HS-5 (cell line): Measurements from ENCODE around the gene SEMA3F.

Source experiments
- DNase-seq: peaks from one replicate; pipeline ENCODE4 v3.0.0-alpha.2; 2012; ENCODE audit warnings: low read depth

Gene SEMA3F

DNA sequence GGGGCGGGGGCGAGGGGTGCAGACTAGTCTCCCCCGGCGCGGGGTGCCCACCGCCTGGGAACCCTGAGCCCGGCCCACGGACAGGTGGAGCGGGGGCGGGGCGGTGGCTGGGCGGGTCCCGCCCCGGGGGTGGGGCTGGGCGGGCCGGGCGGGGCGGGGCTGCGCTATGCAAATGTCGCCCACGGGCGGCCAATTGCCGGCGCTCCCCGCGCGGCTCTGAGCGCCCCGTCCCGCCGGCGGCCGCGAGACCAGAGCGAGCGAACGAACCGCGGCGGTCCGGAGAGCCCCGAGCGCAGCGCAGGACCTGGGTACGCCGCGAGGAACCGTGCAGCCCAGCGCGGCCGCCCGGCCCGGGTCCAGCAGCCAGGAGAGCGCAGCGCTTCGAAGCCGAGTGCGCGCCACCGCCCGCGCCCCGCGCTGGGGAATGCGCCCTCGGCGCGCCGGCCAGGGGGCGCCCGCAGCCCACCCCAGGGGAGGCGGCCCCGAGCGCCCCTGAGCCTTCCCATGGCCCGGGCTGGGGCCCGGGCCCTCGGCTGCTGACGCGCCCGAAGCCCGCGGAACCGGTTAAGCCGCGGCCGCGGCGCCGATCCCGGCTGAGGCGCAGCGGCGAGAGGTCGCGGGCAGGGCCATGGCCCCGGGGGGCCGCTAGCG lies at the start of gene SEMA3F:
TSS of gene SEMA3F (plus strand) at position 485 of the 651 bp plus-strand sequence. CDS start 4,299 bp downstream, outside the sequence.
- DNase-seq: no peak

GRCh38 chr3:50111757-50112156 lies 43.4 kb upstream of the SEMA3F start:
- DNase-seq: no peak

- no peak for DNase-seq
Observed at GRCh38 chr3:50112462-50112861, 42.7 kb upstream of the SEMA3F start.

DNA sequence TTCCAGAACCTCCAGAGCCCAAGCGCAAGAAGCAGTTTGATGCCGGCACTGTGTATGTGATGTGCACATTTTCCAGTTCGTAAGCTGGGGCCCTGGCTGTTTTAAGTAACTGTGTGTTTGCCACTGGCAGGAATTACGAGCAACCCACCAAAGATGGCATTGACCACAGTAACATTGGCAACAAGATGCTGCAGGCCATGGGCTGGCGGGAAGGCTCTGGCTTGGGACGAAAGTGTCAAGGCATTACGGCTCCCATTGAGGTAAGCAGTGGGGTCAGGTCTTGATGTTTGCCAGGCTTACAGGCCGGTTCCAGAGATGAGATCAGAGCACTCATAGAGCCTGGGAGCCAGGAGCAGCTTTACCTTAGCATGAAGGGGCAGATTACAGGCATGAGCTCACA lies 38.0 kb upstream of the SEMA3F start:
- DNase-seq: no peak

DNA sequence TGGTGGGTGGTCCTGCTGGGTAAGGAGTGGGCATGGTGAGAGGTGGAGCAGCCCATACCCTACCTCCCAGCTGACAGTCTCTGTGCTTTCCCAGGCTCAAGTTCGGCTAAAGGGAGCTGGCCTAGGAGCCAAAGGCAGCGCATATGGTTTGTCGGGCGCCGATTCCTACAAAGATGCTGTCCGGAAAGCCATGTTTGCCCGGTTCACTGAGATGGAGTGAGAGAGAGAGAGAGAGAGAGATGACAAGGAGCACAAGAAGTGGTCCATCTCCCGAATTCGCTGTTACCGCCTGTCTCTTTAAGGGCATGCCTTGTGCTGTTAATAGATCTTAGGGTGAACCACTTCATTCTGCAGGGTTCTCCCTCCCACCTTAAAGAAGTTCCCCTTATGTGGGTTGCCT lies 36.9 kb upstream of the SEMA3F start:
- DNase-seq: no peak

- no peak for DNase-seq
Observed at GRCh38 chr3:50119786-50120185, 35.3 kb upstream of the SEMA3F start.

DNA sequence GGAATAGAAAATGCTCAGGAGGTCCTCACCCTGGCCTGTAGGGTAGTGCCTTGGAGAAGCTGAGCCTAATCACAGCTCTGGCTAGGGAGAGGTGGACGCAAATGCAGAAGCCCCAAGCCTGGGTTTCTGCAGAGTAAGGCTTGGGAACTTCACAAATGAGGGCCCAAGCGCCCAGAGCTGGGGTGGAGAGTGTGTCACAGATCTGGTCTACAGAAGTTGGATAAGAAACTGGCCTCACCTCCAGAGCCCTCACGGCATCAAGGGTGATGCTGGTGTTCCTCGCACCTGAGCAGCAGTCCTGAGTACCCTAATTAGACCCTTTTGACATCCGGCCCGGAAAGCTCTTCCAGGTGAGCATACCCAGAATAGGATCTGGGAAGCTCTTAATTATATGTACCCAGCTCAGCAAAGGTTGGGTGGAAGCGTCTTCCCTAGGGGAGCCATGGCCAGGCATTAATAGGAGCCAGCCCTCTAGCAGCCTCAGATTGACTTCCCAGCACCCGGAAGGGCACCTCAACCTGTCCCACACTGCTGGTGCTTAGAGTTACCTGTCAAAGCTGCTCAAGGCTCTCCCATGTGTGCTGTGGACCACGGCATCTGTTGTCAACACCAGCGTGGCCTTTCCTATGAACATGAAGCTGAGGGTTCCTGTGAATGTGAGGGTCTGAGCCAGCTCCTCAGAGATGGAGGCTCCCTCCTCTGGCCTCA lies 34.6 kb upstream of the SEMA3F start:
- DNase-seq: no peak

DNA sequence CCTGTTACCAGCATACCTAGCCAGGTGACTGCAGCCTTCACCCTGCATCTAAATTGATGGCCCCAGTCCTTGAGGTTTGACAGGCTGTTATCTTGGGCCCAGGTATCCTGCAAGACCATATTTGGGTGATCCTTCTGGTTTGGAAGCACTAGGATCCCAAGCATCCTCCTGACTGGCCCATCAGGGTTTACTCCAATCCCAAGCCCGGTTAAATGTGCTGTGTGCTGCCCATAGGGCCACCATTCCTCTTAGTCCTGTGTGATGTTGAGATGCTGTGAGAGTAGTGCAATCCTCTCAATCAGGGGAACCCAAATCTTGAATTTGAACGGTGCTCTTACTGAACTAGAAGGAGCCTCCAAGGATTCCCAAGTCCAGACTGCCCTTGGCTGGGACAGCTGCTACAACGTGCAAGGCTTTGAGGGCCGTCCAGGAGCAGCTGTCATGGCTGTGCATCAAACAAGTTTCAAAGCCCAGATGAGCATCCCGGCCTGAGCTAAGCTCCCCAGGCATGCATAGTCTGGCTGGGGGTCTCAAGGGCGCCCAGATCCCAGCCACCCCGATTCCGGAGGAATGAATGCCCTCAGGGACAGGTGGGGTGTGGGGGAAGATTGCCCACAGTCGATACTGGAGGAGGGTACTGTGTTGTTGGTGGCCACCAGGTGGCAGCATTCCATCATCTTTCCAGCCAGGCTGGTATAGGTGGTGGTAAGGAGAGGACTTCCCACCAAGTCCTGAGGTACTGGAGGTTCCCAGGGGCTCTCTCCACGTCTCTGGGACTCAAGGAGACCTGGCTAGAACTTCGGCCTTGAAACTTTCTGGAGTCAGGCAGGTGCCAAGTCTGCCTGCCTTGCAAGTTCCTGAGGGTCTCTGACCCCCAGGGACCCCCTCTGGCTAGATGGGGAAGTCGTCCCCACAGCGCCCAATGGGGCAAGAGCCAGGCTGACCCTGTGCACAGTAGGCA lies 33.8 kb upstream of the SEMA3F start:
- DNase-seq: peak; percentile 34

DNA sequence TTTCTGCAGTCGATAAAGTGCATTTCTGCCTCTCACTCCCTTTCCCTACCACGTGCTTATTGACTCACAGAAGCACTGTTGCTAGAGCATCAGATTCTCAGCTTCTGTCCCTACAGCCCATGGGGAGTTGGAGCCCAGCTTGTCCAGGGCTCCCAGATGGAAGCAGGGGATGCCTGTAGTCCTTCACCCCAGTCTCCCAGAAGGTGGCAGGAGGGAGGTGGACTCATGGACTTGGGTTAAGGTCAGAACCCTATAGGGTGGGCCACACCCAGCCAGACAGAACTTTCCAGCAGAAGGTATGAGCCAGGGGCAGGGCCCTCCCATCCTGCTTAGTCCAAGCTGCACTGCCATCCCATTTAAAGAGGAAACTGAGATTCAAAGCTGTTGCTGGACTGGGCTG lies 33.1 kb upstream of the SEMA3F start:
- no peak for DNase-seq

- DNase-seq: no peak
Observed at GRCh38 chr3:50122661-50123391, 32.3 kb upstream of the SEMA3F start.

DNA sequence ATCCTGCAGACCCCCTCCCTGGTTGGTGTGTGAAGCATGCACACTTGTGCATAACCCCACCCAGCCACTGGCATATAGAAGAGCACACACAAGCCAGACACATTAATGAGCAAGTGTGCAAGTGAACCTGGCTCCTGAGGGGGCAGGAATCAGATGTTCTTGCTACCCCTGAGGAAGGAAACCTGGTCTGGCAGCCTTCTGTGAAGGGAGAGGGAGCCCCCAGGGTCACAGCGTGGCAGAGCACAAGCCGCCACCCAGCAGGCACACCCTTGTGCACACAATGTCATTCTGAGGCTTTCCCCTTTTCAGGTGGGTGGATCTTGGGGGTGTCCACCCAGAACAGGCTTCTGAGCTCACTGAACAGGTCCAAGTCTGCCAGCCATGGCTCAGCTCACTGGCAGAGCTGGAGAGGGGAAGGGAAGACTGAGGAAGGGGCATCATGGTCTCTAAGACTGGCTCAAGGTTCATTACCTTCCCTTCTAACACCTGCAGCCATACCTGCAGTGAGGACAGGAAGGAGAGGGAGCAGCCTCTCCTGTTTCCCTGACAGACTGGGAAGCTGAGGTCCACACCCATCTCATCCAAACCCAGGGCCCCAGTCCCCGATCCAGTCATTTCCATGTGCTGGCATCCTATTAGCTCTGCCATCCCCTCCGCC lies 31.6 kb upstream of the SEMA3F start:
- no peak for DNase-seq

DNA sequence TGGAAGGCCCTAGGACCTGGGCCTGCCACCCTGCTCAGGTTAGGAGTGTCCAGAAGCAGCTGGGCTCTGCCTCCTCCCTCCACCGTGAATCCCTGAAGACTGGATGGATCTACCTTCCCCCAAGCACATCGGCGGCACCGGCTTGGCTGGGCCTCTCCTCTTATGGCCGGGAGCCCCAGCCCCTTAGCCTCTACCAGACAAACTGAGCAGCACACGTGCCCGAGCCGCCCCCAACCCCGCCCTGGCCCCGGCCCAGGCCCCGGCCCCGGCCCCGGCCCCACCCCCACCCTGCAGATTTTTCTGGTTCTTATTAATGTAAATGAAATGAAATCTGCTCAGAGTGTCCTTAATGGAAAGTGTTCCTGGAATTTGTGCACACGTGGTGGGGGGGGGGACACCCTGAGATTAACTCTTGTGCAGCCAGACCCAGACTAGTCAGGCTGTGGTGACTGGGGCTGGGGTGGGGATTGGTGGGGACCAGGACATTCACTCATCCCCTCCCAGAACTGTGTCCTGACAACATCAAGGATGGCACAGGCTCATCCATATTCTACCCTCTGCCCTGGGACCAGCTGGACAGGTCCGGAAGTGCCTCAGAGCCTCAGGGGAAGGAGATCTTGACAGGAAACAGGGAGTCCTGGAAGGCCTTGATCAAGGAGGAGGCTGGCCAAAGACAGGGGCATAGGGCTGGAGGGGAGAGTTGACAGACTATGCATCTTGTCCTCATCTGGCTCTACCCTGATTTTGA lies 30.9 kb upstream of the SEMA3F start:
- no peak for DNase-seq

DNA sequence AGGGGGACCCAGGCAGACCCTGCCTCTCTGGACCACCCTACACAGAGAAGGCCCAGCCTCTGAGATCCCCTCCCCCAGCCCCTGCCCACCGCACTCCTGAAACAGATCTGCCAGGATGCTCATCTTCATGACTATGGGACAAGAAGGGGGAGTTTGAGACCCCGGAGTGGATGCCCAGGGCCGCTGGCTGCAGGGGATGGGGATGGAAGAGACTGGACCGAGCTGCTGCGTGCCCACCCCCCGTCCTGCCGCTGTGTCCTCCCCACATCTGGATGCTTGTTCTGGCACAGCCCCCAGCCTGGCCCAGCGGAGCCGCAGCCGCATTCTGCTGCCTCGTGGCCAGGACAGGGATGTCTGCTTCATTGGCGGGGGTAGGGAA lies 30.3 kb upstream of the SEMA3F start:
- DNase-seq: no peak

DNA sequence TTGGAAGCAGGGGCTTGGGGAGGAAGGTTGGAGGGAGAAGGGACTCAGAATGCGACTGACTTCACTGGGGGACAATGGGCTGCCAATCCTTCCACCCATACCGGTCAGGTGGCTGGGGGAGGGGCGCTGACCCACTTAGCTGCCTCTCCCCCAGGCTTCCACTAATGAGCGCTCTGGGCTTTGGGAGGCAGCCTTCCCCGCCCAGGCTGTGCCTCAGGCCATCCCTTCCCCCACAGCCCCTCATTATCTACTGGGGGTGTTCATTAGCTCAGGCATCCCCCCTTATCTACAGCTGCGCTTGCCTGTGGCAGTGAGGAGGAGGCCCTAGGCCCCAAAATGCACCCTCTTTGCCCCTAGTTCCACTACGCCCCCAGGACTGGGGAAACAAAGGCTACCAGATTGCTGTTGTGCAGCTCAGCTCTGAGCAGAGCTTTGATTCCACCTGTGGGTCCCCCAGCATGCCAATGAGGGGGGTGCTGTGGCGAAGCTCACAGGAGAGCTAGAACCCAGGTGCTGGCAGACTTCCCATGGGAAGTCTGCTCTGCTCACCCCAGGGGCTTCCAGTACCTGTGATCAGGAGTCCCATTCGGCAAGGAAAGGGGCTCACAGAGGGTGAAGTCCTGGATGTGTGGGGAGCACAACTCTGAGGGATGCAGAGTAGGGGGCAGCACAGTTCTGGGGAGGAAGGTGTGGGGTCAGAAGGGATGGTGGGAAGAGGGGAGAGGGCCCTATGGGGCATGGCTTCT lies 29.4 kb upstream of the SEMA3F start:
- no peak for DNase-seq

DNA sequence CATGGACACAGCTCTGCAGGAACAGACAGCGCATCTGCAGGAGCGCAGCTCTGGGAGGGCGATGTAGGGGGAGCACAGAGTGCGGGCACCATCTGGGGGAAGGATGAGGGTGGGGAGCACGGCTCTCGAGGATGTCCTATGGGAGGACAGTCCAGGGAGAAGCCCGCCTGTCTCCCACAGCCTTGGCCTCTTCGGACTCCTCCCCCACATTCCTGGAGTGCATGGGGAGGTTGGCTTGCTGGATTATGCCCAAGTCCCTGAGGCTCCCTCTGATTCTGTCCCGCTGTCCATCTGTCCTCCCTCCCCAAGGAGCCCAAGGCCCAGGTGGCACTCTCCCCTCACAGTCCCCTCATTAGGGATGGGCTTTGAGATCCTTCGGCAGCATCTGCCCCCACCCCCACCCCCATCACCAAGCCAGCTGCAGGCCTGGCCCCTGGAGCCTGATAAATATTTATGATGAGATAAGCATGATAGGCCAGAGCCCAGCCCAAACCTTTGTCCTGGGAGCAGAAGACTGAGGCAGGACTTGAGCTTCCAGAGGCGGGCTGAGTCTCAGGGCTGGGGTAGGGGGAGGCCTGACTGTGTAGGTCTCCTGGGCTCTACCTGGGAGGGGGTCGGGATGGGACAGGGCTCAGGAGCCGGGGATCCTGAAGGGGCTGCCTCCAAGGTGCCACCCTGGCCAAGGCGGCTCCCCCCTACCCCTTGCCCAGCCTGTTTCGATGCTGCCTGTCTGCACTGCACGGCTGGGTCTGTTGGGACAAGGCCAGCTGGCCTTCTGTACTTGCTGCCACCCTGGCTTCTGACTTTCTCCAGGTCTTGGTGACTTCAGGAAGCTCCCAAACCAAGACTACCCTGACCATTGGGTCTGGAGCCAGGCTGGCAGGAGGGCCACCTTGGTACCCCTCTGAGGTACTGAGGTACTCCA lies 28.6 kb upstream of the SEMA3F start:
- no peak for DNase-seq

GRCh38 chr3:50127251-50127691 lies 27.9 kb upstream of the SEMA3F start:
- no peak for DNase-seq

DNA sequence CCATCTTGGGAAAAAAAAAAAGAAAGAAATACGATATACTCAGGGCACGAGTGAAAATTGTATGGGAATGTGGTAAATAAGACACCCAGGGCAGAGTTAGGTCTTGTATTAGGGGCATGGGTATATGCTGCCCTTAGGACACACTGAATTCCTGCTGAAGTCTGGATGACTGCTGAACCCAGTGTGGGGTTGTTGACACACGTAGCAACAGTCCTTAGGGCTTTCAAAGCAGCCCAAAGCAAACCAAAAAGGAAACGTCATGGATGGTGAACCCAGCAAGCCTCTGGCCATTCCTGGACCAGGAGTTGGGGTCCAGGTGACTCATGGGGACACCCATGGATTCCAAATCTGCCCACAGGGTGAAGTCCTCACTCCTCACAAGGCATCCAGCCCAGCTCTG lies 27.1 kb upstream of the SEMA3F start:
- DNase-seq: no peak

DNA sequence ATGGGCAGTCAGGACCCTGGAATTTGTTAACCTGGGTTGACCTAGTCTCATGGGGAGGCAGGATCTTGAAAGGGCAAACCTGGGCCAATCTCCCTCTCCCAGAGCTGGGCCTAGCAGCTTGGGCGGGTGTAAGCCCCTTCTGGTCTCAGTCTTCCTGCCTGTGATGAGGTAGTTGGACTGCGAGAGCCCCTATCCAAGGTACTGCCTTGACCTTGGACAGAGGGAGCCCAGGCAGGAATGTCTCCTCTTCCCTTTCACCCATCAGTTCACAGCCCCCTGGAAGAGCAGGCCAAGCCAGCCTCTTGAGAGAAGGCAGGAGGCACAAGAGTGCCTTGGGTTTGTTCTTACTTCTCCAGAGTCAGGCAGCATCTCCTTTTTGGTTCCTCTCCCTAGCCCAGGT lies 24.7 kb upstream of the SEMA3F start:
- DNase-seq: no peak
